HG03460 (cell line): ENCODE data around the gene MYO9A.
"Not testable (repeated sequence)": the region's sequence is repeated elsewhere in the genome, so short reads cannot be mapped to it uniquely, and the experiment has no call there.

Experiments used
- ATAC-seq: cut with Tn5 transposase; IDR thresholded peaks from one replicate; pipeline ENCODE4 v1.9.1; 2021; ENCODE audit not compliant: unreplicated experiment

MYO9A gene

DNA sequence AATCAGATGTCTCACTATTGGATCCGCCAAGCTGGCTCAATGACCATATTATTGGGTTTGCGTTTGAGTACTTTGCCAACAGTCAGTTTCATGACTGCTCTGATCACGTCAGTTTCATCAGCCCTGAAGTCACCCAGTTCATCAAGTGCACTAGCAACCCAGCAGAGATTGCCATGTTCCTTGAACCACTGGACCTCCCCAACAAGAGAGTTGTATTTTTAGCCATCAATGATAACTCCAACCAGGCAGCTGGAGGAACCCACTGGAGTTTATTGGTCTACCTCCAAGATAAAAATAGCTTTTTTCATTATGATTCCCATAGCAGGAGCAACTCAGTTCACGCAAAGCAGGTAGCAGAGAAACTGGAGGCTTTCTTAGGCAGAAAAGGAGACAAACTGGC is 21.7 kb upstream of the MYO9A start:
- ATAC-seq = no peak

DNA sequence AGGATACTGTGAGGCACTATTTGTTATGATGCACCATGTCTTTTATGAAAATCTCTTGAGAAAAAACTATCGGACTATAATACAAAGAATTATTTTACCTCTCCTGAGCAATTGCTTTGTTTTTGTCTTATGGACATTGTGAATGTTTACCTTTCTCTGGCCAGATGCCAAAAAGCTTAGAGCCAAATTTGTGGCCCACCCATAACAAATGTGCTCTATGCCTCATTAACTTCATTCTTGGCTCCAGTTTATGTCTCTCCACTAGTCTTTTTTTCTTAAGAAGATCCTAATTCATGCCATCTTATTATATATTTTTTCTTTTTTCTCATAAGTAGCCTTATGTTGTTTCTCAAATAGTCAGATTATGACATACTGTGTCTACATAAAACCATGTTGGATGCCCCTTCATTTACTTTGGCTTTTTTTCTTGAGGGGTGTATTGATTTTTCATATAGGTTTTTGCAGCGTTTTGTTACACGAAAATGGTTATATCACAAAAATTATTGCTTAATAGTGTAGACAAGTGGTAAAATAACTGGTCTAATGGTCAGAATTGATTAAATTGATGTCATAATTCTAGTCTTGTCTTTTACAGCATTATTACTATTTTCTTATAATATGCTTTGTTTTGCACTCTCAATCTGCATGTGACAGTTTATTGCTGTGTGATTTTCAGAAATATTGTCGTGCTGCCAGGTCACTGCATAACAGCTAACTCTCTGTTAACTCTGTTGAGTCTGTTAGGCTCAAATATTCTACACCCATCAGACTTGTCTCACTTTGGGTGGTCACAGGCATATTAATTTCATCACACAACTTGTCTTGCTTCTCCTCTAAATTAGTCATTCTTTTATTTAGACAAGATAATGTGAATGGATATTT is 18.5 kb upstream of the MYO9A start:
- no peak for ATAC-seq

DNA sequence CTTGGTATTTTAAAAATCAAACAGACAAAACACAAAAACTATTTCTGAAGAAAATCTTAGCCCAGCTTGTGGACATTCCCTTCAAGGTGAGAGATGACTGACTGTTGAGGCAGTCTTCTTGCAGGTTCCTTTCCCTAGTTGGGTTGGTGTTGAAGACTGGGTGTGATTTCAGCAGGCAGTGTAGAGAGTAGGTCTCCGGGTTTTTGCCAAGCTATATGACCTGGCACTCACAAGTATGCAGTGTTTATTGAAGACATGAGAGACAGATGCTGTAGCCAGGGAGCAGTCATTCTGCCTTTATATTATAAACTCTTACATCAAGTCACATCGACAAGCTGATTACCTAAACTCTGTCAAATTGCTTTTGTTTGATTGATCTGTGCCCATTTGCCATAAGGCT is 17.8 kb upstream of the MYO9A start:
- ATAC-seq = no peak

DNA sequence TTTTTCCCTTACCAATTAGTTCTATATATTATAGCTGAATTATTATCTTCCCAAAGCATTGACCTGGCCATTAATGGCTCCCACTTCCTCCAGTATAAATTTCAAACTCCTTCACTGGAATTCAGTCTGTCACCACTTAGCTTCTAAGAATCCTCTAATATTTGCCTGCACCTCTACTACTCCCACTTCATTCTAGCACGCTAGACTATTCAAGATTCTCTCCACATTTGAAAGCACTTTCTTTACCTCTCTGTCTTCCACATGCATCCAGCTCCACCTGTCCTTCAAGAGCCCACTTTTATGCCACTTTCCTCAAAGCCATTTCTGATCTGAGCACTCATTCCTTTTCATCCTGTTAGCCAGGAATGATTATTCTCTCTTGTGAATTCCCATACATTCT is 15.3 kb upstream of the MYO9A start:
- ATAC-seq = no peak

DNA sequence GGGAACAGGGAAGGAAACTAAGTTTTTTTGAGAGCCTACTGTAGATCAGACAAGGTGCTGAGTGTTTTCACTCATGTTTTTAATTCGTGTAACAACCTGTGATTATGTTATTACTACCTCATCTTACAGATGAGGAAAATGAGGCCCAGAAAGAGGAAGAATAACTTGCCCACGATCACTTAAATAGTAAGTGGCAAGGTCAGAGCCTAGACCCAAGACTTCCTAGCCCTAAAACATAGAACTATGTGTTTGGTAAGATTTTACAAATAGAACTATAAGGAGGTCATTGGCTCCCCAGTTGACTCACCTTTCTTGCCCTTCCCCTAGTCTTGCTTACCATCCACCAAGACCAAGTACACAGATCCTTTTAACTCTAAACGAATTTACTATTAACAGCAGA is 14.0 kb upstream of the MYO9A start:
- no peak for ATAC-seq

DNA sequence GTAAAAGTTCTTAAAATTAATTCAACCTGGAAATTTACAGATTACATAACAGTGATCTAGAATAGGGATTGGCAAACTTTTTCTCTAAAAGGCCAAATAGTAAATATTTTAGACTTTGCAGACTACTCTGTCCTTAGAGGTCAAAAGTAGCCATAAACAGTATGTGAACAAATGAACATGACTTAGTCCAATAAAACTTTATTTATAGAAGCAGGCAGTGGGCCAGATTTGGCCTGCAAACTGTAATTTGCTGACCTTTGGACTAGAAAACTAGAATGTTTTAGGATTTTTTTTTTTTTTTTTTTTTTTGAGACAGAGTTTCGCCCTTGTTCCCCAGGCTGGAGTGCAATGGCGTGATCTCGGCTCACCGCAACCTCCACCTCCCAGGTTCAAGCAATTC is 12.3 kb upstream of the MYO9A start:
- ATAC-seq = no peak

DNA sequence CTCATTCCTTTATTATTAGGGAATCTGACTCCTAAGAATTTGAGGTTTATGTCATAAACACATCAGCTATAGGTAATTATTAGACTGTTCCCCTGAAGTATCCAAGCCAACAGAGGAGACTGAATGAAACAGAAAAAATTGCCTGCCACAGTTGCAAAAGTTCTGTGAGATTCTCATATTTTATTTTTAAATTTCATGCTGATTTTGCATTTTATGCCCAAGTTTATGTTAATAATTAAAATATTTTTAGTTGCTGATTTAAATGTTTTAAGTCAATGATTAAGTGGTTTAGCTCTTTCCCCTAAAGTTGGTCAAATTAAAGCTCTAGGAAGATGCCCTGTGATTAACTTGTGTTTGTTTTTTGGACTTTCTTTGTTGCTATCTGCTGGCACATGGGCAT is 10.4 kb upstream of the MYO9A start:
- ATAC-seq = no peak

DNA sequence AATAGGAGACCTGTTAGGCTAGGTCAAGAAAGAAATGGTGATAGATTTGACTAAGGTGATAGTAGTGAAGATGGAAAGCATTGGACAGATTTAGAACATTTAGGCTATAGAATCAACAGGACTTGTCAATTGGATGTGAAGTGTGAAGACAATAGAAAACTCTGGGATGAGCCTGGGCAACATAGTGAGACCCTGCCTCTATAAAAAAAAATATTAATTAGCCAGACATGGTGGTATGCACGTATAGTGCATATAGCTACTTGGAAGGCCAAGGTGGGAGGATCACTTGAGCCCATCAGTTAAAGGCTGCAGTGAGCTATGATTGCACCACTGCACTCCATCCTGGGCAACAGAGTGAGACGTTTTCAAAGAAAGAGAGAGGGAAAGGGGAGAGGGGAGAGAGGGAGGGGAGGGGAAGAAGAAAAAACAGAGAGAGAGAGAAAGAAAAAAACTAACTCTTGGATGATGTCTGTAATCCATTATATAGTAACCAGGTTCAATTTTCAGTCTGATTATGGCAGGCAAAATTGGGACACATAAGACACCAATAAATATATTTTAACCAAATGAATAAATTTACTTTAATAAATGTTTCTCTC is 9.9 kb upstream of the MYO9A start:
- no peak for ATAC-seq

DNA sequence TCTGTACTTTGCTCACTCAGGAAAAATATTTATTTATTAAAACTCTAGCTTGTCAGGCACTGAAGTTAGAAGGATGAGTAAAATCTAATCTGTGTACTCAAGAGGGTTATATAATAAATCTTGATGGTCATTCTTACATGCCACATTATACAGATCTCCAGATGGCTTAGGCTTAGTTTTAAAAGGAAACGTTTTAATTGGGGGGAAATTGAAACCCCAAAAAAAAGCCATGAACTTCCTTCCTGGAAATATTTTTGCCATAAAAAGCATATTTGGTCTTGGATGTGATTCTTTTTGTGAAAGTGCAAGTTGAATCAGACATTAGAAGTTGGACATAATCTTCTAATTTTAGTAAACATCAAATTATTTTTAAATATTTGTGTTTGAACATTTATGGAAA is 6.3 kb upstream of the MYO9A start:
- ATAC-seq = no peak

DNA sequence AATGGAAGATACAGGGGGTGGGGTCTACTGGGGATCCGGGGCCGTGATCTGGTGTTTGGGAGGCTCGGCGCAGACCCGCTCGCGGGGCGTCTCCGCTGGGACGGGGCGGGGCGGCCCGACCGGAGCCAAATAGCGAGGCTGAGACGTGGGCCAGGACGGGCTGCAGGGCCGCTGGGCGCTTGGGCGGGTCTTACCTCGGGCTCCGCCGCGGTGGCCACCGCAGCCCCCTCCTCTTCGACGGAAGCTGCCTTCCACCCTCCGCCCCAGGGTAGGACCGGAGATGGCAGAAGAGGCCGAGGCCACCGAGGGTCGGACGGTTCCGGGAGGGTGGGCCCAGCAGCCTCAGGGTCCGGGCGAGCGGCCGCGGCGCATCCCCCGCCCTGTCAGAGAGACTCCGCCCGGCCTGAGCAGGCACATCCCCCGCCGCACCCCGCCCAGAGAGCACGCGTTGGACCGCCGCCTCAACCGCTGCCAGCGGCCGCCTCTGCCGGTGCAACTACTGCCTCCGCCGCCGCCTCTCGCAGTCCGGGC is 399 bp downstream of the MYO9A start:
- peak; percentile 58 for ATAC-seq

DNA sequence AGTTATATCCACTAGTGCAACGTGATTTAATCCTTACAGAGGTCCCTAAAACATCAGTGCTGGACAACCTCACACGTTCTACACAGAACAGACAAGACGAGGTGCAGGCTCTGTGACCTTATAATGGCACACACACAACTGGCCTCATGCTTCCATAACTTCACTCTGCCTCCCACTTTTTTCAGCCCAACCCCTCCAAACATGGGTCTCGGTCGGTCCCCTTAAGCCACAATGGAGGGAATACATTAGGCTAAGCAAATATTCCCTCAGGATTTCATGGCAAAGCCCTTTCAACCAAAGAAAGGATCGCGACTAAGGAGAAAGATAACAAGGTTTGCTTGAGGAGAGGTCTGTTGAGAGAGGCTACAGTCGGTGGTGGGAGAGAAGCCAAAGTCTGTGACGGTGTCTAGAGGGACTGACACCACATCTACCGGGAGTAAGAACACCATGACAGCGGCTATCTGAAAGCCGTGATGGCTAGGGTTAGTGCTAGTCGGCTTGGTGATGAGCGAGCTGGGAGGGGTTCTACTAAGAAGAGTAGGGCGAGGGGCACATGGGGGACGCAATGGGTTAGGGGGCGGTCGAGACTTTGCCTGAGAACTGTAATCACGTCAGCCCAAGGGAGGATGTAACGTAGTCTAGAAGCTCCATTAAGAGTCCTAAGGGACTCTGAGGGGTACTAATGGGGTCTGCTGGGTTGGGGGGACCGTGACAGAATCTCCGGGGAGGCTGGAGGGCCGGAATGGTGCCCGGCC is 1.0 kb downstream of the MYO9A start:
- peak; percentile 10 for ATAC-seq

DNA sequence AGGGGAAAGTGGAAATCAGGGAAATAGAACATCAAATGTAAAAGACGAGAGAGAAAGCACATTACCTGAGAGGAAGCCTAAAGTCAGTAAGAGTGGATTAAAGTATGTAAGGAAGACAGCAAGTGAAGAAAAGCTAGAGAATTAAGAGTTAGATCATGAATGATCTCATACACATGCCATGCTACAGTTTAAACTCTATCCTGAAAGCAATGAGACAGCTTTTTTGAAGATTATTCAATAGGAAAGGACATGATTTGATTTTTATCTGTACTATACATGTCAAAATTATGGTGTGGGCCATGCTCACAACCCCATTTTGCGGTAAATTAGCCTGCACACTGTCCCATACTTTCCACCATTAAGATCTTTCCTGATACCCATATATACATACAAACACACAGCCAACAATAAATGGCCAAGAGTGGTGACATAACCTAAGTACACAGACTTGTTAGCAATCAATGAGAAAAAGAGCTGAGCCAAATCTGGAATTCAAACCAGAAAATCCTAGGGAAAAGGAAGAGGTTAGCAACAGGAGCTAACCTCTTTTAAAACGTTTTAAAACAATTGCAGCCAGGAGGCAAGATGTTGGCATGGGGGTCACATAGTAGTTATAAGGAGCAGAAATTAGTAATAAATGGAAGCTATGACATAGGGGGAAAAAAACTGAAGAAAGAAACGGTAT is 4.5 kb downstream of the MYO9A start:
- ATAC-seq = no peak

DNA sequence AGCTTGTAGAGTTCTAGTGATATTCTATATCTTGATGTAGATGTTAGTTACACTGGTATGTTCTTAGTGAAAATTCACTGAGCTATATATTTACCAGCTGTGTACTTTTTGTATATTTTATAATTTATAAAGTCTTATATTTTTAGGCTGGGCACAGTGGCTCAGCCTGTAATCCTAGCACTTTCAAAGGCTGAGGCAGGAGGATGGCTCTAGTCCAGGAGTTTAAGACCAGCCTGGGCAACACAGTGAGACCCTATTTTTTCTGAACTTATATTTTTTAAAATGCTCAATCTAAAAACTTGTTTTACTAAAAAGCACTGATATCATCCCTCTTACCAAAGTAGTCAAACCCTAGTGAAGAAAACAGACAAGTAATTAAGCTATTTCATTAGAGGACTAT is 5.1 kb downstream of the MYO9A start:
- no peak for ATAC-seq

DNA sequence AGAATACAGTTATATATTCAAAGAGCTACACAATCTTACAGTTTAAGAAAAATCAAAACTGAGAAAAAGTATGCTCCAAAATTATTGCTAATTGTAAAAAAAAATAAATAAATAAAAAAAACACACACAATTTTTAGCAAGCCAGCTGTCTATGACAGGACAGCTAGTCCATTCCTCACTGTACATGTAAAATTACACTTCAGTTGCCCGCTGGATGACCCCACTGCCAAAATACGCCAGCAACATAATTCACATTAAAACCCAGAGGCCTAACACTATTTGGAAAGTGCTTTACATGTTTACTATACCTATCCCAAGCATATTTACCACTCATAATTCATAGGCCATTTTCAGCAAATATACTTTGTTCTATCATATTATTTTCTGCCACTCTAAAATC is 5.8 kb downstream of the MYO9A start:
- ATAC-seq = no peak

DNA sequence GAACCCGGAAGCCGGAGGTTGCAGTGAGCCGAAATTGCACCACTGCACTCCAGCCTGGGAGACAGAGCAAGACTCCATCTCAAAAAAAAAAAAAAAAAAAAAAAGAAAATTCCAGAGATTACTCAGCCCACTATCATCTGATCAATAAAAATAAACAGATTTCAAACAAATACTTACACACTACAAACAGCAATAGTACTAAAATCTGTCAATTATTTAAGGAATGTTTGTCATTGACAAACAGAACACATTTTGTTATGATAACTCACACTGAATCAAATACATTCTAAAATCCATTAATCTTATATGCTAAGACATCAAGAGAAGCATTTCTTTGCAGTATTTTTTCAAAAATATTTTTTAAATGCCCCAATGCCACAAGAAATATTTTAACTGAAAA is 7.6 kb downstream of the MYO9A start:
- ATAC-seq = no peak

DNA sequence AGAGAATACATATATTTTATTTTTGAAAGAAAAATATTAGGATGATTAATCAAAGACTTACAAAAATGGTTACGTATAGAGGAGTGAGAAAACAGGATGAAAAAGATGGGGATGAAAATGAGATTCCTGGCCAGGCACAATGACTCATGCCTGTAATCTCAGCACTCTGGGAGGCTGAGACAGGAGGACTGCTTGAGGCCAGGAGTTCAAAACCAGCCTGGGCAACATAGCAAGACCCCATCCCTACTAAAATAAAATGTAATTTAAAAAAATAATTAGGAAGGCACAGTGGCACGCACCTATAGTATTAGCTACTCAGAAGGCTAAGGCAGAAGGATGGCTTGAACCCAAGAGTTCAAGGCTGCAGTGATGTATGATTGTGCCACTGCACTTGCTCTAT is 11.9 kb downstream of the MYO9A start:
- no peak for ATAC-seq

DNA sequence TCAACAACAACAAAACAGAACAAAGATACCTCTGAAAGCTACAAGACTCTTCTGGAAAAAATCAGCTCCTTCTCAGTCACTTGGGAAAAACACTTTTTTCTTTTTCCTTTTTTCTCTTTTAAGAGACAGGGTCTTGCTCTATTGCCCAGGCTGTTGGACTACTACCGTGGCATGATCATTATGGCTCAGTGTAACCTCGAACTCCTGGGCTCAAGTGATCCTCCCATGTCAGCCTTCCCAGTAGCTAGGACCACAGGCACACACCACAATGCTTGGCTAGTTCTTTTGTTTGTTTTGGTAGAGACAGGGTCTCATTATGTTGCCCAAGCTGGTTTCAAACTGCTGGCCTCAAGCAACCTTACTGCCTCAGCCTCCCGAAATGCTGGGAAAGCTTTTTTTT is 12.8 kb downstream of the MYO9A start:
- ATAC-seq = no peak

DNA sequence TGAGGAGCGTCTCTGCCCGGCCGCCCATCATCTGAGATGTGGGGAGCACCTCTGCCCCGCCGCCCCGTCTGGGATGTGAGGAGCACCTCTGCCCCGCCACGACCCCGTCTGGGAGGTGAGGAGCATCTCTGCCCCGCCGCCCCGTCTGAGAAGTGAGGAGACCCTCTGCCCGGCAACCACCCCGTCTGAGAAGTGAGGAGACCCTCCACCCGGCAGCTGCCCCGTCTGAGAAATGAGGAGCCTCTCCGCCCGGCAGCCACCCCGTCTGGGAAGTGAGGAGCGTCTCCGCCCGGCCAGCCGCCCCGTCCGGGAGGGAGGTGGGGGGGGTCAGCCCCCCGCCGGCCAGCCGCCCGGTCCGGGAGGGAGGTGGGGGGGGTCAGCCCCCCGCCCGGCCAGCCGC is 17.4 kb downstream of the MYO9A start:
- ATAC-seq = not testable (repeated sequence)

DNA sequence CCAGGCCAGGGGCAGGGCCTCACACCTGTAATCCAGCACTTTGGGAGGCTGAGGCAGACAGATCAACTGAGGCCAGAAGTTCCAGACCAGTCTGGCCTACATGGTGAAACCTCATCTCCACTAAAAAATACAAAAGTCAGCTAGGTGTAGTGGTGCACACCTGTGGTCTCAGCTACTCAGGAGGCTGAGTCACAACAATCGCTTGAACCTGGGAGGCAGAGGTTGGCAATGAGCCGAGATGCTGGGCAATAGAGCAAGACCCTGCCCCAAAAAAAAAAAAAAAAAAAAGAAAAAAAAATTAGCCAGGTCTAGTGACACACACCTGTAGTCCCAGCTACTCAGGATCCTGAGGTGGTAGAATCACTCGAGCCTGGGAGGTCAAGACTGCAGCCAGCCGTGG is 18.8 kb downstream of the MYO9A start:
- no peak for ATAC-seq

DNA sequence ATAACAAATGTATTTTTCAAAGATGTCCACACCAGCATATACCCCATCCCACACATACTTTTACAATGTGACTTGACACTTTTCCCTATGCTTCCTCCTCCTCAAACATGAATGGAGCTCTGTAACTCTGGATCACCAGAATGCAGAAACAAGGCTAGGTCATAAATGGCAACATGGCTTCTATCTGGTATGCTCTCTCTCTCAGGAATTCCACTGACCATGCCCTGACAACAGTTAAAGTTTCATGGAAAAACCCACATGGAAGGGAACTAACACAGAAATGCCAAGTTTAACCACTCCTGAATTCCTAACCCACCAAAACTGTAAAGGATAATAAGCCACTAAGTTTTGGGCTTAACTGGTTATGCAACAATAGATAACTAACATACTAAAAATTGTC is 19.9 kb downstream of the MYO9A start:
- ATAC-seq = no peak

DNA sequence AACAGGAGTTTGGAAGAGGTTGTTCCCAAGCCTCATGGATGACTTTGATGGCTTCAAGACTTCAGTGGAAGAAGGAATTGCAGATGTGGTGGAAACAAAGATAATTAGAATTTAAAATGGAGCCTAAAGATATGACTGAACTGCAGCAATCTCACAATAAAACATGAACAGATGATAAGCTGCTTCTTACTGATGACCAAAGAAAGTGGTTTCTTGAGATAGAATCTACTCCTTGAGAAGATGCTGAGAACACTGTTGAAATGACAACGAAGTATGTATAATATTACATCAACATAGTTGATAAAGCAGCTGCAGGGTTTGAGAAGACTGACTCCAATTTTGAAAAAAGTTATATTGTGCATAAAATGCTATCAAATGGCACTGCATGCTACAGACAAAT is 21.2 kb downstream of the MYO9A start:
- ATAC-seq = no peak
